GM18858 (cell line): ENCODE measurements around the gene CACNB1.

Experiments used
- ATAC-seq: cut with Tn5 transposase; IDR thresholded peaks from one replicate; pipeline ENCODE4 v1.9.1; 2021; ENCODE audit not compliant: unreplicated experiment

Gene CACNB1

GRCh38 chr17:39153599-39154051 lies 43.8 kb downstream of the CACNB1 start:
- no peak for ATAC-seq

GRCh38 chr17:39151943-39152818 lies 45.3 kb downstream of the CACNB1 start:
- no peak for ATAC-seq

GRCh38 chr17:39151150-39151942 lies 46.1 kb downstream of the CACNB1 start, which contains the start of gene PLXDC1:
Gene PLXDC1, minus strand, starts transcription at chr17:39151637. Its CDS starts 200 bp downstream, at chr17:39151437.
- no peak for ATAC-seq

GRCh38 chr17:39150795-39151149 lies 46.7 kb downstream of the CACNB1 start:
- no peak for ATAC-seq

- no peak for ATAC-seq
These were observed 47.3 kb downstream of the CACNB1 start for GRCh38 chr17:39150104-39150634.

GRCh38 chr17:39147221-39148185 lies 50.0 kb downstream of the CACNB1 start:
- no peak for ATAC-seq

GRCh38 chr17:39146273-39146672 lies 51.2 kb downstream of the CACNB1 start:
- no peak for ATAC-seq

- no peak for ATAC-seq
These were observed 52.3 kb downstream of the CACNB1 start for GRCh38 chr17:39145143-39145542.

GRCh38 chr17:39144416-39144840 lies 53.0 kb downstream of the CACNB1 start:
- ATAC-seq = no peak

GRCh38 chr17:39143552-39144093 lies 53.8 kb downstream of the CACNB1 start:
- no peak for ATAC-seq

- ATAC-seq = no peak
These were observed 55.4 kb downstream of the CACNB1 start for GRCh38 chr17:39141915-39142664.

- no peak for ATAC-seq
These were observed 56.2 kb downstream of the CACNB1 start for GRCh38 chr17:39141294-39141693.

GRCh38 chr17:39139561-39139960 lies 57.9 kb downstream of the CACNB1 start:
- ATAC-seq = no peak

GRCh38 chr17:39139161-39139511 lies 58.3 kb downstream of the CACNB1 start:
- ATAC-seq = no peak

- no peak for ATAC-seq
These were observed 58.9 kb downstream of the CACNB1 start for GRCh38 chr17:39138431-39139160.

GRCh38 chr17:39134878-39135277 lies 62.6 kb downstream of the CACNB1 start:
- no peak for ATAC-seq

GRCh38 chr17:39132192-39132610 lies 65.3 kb downstream of the CACNB1 start:
- no peak for ATAC-seq

- ATAC-seq = no peak
These were observed 65.9 kb downstream of the CACNB1 start for GRCh38 chr17:39131616-39132015.

GRCh38 chr17:39130205-39130604 lies 67.3 kb downstream of the CACNB1 start:
- ATAC-seq = no peak
